HG03378 (cell line): Measurements from ENCODE around the gene ATG7.

ENCODE experiments used
- ATAC-seq: cut with Tn5 transposase; IDR thresholded peaks from one replicate; pipeline ENCODE4 v1.9.1; 2021; ENCODE audit warnings: mild to moderate bottlenecking, moderate library complexity; ENCODE audit not compliant: unreplicated experiment

Gene ATG7

DNA sequence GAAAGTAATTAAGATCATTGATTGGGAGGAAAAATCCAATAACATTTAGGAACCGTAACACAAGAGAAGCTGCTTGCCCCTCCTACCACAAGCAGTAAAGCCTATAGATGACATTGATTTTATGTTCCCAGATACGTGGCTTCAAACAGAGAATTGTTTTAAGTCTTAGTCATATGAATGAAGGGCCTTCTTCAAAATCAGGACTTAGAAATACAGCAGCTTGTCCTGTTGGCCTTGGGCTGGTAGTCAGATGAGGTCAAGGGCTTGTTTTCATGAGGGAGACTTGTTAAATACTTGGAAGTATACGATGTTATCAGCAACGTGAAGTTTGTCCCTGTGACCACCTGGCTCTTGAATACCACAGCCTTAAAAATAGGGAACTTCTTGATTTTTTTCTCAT lies 257.1 kb downstream of the ATG7 start:
- no peak for ATAC-seq

DNA sequence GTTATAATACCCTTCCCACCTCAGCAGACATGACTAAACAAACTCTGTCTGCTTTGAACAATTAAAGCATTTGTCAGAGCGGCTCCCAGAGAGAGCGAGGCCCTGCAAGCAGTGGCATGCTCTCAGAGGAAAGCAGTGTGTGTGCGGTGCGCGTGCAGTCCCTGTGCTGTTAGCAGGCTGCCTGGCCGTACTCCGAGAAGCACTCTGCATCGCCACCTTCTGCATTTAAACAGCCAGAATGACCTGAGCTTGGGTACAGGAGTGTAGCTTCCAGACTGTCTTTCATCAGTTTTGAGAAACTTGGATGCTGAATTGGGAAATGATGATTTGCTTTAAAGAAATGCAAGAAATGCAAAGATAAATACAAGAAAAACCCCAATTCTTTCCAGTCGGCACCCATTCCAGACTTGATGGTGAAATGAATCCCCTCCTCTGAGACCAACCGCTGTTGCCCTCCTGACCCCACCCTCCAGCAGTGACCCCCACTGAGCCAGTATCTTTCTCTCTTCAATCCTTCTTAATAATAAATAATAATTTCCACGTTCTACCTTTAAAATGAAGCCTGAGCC lies 258.0 kb downstream of the ATG7 start:
- no peak for ATAC-seq

DNA sequence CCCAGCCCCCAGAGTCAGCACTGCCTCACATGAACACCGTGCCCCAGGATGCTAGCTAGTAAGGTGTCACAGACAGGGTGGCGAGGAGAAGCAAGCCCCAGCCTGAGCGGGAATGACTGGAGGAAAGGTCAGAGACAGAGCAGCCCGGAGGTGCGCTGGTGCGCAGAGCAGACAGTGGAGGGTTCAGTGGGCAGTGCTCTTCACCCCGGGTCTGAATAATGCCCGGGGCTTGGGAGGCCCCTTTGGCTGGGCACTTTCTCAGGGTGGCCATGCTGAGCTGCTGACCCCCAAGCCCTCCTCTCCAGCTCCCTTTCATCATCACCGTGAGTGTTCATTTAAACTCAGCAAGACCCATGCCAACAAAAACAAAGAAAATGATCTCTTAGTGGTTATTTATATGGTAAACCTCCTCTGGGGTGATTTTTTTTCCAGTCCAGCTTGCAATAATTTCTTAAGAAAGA lies 260.8 kb downstream of the ATG7 start:
- no peak for ATAC-seq

DNA sequence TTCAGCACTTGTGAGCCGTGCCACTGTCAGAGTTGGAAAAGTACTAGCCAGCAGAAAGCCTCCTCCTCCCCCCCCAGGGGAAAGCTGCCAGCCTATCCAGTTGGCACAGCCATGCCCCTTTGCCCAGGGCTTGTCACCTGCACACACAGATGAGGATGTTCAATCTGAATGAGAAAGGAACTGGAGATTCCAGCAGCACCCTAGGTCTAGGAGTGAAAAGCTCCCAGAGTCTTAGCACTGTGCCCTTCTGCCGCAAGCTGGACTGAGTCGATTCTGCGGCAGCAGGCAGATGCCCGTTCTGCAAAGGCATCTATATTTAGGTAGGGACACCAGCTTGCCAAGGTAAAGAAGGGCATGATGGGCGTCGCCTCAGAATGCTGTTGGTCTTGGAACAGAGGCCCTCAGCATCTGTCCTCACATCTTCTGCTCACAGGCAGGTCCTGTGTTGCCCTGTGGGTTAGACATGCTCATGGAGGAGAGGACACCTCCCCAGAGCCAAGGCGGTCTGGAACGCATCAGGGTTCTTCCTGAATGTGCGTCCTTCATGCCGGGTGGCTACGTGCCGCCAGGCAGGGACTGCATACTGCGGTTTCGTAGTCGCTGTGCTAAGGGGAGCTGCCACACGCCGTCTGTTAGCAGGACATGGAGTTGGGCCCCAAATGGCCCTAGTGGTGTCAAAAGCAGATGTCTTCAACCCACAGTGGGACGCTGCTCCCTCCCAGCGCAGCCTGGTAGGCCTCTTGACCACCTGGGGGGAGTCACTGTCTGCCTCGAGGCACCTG lies 262.0 kb downstream of the ATG7 start:
- ATAC-seq = no peak

DNA sequence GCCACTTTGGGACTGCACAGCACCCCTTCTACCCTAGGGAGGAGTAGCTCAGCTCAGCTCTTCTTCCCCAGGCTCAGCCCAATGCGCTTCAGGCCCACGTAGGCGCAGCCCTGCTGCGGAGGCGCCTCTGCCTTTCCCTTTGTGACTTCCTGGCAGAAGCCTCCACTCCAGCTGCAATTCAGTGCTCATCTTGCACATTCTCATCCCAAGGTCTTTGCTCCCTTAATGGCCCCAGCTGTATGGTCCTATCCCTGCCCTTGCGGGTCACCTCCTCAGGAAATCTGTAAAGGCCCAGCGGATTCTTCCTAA lies 262.6 kb downstream of the ATG7 start:
- ATAC-seq = no peak

DNA sequence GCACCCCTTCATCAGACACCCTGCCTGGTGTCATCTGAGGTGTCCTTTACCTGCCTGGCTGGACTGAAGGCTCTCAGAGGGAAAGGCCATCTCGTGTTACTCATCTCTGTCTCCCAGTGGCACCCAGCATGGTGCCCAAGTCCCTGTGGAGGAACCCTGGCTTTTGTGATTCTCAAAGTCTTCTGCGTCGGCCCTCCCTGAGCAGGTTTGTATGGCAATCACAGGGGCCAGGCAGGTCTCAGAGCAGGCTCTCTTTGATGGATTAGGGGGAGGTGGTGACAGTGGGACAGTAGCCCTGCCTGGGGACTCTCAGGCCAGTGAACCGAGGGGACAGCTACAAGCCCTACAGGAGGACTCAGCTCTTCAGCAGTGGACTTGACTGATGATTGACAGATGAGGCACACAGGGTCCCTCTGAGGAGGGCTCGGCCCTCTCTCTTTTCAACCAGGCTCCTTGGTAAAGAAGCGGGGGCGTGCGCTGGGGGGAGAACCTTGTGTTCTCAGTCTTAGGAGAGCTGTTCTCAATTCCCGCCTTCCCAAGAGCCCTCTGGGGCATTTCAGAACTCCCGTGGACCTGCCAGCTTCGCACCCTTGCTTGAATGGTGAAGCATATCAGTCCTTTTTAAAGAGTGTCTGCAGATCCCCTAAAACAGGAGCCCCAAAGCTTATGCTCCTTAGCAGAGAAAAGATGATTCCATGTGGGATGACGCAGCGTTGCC lies 263.2 kb downstream of the ATG7 start:
- no peak for ATAC-seq

DNA sequence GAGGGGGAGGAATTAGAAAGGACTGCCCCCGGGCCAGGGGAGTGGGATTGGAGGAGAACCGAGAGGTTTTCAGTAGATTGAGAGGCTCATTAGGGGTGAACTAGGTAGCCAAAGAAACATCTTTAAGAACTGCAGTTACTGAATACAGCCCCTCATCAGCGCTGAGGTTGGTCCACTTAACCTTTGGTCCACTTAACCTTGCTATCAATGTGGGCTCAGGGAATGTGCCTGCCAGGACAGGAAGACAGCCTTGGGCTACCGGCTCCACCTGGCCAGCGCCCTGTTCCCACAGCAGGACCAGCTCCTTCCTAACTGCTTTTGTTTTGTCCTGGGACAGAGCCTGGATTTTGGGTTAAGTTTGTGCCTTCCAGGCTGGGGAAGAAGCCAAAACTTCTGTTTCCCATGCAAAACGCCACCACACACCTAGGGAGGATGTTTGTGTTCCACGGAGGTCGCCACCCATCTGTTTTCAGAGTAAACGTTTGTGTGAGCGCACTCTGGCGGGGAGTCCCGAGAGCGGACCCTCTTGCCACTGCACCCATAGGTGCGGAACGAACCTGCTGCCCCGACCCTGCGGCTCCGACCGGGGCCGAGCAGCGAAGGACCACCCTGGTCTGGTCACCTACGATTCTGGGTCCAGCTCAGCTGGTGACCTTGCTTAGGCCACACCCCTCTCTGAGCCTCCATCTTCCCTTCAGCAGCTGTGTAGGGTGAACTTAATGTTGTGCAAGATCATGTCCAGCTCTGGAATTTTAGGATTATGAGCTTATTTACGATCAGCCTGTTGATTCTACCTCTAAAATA lies 264.1 kb downstream of the ATG7 start:
- no peak for ATAC-seq

DNA sequence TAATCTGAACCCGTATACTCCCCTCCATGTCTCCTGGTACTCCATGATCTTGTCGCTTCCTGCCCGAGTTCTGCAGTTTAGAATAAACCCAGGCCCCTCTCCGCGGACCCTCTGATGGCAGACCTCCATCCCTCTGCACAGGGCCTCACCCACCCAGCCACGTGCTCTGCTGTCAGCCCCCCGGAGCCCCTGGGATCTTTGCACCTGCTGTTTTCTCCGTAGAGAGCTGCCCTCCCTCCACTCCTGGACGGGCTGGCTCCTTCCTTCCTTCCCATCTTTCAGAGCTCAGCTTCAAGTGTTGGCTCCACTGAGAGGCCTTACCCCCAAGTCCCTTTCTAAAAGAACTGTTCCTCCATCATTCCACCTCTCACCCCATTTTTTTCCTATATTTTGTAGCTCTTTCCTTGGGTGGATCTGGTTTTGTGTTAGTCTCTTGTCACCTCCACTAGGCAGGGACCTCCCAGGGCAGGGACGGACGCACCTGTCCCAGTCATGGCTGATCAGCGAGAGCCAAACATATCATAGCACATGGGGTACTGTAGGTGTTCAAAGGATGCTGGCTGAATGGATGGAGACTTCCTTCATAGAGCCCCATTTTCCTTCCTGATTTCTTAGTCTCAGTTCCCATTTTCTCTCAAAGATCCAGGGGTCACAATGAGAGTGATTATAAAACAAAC lies 264.9 kb downstream of the ATG7 start:
- ATAC-seq = no peak

DNA sequence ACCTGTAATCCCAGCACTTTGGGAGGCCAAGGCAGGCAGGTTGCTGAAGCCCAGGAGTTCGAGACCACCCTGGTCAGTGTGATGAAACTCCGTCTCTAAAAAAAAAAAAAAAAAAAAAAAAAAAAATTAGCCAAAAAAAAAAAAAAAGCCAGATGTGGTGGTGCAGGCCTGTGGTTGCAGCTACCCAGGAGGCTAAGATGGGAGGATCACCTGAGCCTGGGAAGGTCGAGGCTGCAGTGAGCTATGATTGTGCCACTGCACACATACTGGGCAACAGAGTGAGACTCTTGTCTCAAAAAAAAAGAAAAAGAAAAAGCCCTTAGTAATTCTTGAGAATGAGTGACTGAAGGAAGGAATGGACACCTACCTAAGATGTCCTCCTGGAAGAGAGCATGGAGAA lies 266.4 kb downstream of the ATG7 start:
- no peak for ATAC-seq

DNA sequence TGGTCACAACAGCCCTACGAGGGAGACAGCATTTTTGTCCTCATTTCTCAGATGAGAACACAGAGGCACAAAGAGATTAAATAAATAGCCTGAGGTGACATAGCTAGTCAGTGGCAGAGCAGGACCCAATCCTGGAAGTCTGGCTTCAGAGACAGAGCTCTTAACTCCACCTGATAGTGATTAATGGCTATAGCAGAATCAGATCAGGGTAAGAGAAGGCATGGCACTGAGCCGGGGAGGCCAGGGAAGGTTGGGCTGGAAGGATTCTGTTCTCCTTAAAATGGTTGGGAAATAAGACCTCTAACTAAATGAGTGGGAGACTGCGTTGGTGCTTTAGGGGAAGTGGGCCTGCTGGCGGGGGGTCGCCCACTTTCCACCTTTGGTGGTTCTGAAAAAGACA lies 267.0 kb downstream of the ATG7 start:
- no peak for ATAC-seq

DNA sequence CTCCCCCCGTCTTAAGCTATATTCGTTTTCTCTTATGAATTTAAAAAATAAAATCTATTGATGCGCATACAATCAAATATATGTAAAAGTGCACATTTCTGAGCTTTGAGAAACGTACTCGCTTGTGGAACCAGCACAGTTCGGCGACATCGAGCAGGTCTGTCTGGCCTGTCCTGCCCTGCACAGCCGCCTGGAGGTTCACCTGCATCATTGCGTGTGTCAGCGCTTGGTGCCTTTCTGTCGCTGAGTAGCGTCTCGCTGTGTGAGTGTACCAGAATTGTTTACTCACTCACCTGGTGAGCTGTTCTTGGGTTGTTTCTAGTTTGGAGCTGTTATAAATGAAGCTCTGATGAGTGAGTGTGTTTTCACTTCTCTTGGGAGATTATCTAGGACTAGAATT lies 267.5 kb downstream of the ATG7 start:
- no peak for ATAC-seq

DNA sequence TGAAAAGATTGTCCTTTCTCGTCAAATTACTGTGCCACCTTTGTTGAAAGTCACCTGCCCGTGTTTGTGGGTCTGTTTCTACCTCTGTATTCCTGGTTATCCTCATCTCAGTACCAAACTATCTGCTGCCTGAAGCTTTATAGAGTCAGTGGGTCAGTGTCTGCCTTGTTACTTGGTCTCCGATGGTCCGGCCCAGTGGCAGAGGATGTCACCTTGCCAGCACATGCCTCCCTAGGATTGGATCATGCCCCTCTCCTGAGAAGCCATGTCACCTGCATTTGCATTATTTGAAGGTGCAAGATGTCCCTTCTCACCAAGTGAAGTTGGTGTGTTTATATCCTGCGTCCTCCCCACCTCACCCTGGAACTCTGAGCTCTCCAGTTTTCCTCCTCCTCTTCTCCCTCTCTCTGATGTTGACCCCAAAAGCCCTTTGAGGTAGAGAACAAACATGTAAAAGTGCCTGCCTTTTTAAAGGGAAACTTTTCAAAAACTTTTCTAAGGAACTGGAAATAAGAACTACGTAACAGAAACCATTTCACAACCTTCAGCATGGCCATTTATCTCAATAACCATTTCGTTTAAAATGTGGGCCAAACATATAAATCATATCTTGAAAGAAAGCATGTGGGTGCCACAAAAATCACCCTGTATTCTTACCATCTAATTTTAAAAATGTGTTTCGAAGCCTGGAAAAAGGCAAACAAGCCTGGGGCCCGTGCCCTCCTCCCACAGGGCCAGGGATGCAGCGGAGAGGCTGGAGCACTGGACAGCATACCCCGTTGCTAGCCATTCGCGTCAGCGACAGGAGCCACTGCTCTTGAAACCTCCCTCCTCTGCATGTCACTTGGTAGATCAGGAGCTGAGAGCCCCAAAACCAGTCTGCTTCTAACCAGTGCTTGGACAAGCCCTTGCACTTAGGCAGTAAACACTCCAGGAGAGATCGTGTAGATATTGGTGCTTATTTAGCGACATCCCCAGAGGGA lies 269.4 kb downstream of the ATG7 start:
- no peak for ATAC-seq

DNA sequence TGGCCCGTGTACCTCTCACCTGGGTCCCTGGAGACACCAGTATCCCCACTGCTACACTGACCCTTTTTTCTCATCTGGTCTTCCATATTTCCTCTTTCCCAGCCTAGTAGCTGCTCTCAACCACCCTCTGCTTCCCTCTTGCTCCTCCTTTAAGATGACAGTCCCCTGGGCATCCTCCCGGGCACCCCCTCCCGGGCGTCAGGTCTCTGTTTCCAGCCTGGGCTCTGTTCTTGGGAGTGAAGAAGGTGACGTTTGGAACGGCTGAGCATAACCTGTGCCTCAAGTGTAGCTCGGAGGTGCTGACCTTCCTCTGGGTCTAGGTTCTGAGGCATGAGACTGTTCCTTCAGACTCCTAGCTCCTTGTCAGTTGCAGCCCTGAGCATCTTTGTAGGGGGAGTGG lies 270.4 kb downstream of the ATG7 start:
- ATAC-seq = no peak

DNA sequence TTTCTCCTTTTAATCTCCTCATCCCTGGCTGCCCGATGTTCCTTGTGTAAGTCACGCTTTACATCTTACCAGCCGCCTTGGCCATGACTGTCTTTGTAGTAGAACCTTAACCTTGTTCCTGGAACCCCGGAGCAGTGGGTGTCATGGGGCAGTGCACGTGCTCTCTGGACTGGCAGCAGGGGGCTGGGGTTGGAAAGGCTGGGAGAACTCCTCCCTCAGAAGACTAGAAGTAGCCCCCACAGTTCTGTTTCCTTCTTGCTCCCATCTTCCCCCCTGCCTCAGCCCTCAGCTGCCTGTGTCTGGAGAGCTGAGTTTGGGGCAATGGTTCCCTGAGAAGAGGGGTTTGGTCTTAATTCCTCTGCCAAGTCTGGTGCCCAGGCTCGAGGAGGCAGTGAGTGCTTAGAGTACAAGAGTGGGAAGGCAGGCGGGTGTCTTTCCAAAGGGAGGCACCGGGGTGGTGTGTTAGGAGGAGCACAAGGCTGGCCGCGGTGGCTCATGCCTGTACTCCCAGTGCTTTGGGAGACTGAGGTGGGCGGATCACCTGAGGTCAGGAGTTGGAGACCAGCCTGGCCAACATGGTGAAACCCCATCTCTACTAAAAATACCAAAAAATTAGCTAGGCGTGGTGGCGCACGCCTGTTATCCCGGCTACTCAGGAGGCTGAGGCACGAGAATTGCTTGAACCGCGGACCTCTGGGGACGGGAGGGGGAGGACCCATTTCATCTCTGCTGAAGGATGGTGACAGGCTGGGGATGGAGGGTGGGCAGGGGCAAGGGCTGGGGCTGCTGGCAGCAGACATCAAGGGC lies 271.1 kb downstream of the ATG7 start:
- ATAC-seq = no peak

DNA sequence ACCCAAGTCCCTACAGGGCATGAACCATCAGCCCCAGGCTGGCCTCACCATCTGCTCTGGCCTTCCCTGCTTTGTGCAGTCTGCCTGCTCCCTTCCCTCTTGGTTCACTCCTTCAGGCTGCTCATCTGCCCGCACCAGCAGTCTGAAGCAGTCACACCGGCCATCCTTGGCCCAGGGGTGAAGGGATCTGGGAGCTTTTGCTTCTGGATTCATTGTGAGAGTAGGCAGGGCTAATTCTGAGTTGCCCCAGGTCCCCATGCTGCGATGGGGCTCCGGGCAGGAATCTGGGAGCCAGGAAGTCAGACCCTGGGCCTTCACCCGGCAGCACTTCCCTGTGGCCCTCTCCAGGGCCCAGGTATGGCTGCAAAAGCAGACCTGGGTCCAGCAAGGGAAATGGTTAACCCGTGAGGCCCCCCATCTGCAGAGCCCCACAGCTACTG lies 271.8 kb downstream of the ATG7 start:
- no peak for ATAC-seq

DNA sequence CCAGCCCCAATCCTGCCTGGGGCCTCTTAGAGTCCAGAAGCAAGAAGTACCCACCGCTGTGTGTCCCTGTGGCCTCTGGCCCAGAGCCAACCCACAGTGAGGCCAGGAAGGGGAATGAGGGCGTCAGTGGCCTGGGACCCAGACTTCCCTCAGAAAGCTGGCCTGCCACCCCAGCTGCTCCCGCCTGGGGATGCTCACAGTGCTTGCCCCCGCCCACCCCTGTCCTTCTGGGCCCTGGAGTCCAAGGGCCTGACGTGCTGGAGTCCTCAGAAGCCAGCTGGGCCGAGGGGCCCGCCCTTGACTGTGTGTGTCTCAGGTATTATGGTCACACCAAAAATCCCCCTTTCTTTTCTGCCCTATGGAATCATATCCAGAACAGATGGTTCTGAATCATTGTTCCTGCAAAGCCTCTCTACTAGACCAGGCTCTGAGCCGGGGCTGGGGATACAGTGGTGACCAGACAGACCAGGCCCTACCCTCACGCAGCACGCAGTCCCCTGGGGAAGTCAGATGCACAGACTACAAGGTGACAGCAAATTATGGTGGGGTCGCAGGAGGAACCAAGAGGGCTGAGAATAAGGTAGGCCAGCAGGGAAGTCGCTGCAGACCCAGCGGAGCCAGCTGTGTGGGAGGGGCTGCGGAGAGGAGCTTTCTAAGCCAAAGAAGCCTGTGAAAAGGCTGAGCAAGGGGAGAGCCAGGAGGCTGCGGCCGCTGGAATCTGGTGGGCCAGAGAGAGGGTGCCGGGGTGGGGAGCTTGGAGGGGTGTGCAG lies 272.4 kb downstream of the ATG7 start:
- ATAC-seq = no peak

DNA sequence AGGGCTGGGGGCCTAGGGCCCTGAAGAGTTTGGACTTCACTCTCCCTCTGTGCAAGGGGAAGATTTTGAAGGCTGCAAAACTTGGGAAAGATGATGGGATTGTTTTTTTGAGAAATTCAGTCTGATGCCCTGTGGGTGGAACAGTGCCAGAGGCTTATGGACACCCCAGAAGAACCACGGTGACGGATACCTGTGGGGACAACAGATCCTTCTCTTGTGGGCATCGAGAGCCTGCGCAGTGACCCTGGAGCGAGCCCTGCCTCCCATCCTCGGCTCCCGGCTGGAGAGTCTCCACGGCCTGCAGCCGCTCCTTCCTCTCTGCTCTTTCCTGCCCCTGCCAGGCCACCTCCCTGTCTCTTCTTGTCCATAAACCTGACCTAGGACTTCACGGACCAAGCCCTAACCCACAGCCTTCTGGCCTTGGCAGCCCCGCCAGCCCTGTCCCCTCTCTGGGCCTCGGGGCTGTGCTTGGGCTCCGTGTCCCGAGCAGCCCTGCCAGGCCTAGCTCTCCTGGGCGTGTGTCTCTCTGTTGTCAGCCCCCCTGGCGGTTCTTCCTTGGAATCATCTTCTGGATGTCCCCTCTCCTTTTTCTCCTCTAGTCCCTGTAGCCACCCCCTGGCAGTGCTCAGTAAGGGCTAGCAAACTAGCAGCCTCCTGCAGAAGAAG lies 273.1 kb downstream of the ATG7 start:
- no peak for ATAC-seq
